Measurements from ENCODE around the gene ZNF786. TPM values are rescaled to one million over a fixed set of nuclear protein-coding genes. Genes with fewer than 3 reads are reported as not detected.

ZNF786 gene
- total and polyA plus RNA-seq, 9 of the 15 experiments (the other 6 are each of a cell fraction or from before 2014, with no cell fraction given): 0.31 to 5.4 (median 3.0) TPM

GRCh38 chr7:149028346-149029109 is 62.0 kb downstream of the ZNF786 start, which contains the start of gene PDIA4 (continued):
- TF ChIP-seq GMEB1 (CRISPR knock-in tag; IDR thresholded peaks at IDR 0.05) (peak; percentile 80), KAT7 (CRISPR knock-in tag; IDR thresholded peaks at IDR 0.05; ENCODE audit: borderline replicate concordance) (peak; percentile 100), SPI1 (IDR thresholded peaks at IDR 0.05; ENCODE audit: borderline replicate concordance, low read depth, low read length) (peak; percentile 66), CTCFL (IDR thresholded peaks at IDR 0.05; ENCODE audit: borderline replicate concordance, insufficient read depth, low read depth, low read length, poor library complexity, severe bottlenecking) (peak; percentile 33), RAD51 (IDR thresholded peaks at IDR 0.05; ENCODE audit: borderline replicate concordance, low read depth) (peak; percentile 77), EWSR1 (IDR thresholded peaks at IDR 0.05; ENCODE audit: borderline replicate concordance, low read depth, partially characterized antibody) (no peak), JUNB (CRISPR knock-in tag; conservative IDR thresholded peaks at IDR 0.05) (no peak), HNRNPLL (IDR thresholded peaks at IDR 0.05; ENCODE audit: low read depth, low read length, poor library complexity, severe bottlenecking) (peak; percentile 92), HMGN3 (IDR thresholded peaks at IDR 0.05; ENCODE audit: borderline replicate concordance, extremely low read depth, insufficient read length, low read depth, low read length) (peak; percentile 92), ASH1L (IDR thresholded peaks at IDR 0.05; ENCODE audit: borderline replicate concordance, low read depth, partially characterized antibody) (peak; percentile 92), KLF13 (tag; IDR thresholded peaks at IDR 0.05; ENCODE audit: borderline replicate concordance, low read depth) (peak; percentile 82), PBX2 (CRISPR knock-in tag; IDR thresholded peaks at IDR 0.05; ENCODE audit: low read depth) (peak; percentile 41), PBX2 (tag; conservative IDR thresholded peaks at IDR 0.05; ENCODE audit: low read depth) (peak; percentile 55; the same call in 1 of the 2 replicates), SIN3B (IDR thresholded peaks at IDR 0.05; ENCODE audit: low read depth) (peak; percentile 81; the same call in 1 of the 2 replicates), CREM (IDR thresholded peaks at IDR 0.05; ENCODE audit: low read depth) (peak; percentile 93), ZFPM2 (CRISPR knock-in tag; IDR thresholded peaks at IDR 0.05) (no peak), RBM14 (IDR thresholded peaks at IDR 0.05; ENCODE audit: borderline replicate concordance, insufficient read depth, low read depth, low read length) (no peak), JUND (IDR thresholded peaks at IDR 0.05; ENCODE audit: borderline replicate concordance, low read depth, low read length) (peak; percentile 58; the same call in 1 of the 2 replicates), JUND (tag; IDR thresholded peaks at IDR 0.05; ENCODE audit: borderline replicate concordance, low read depth, low read length) (peak; percentile 16; the same call in 1 of the 3 replicates), ZNF766 (CRISPR knock-in tag; conservative IDR thresholded peaks at IDR 0.05) (no peak)
